Putamen (tissue), 1 donor: ENCODE data around the gene ZDHHC7.
"Not testable (repeated sequence)": the region's sequence is repeated elsewhere in the genome, so short reads cannot be mapped to it uniquely, and the experiment has no call there.

ENCODE experiments used
- DNase-seq: peaks from one replicate; pipeline ENCODE4 v3.0.0-alpha.2; 2016; ENCODE audit warnings: low spot score

Gene ZDHHC7

DNA sequence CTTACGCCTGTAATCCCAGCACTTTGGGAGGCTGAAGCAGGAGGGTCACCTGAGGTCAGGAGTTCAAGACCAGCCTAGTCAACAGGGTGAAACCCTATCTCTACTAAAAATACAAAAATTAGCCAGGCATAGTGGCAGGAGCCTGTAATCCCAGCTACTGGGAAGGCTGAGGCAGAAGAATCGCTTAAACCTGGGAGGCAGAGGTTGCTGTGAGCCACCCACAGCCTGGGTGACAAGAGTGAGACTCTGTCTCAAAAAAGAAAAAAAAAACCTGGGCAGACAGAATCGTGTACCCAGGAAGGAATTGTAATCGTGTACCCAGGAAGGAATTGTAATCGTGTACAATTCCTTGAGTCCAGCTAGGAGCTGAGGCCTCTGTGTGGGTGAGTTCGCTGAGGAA, 72.7 kb downstream of the ZDHHC7 start:
- DNase-seq, result not testable (repeated sequence)

- no peak for DNase-seq
Observed at GRCh38 chr16:84937196-84938005, 73.9 kb downstream of the ZDHHC7 start.

GRCh38 chr16:84933774-84934631, 77.3 kb downstream of the ZDHHC7 start:
- DNase-seq, result peak; percentile 58

DNA sequence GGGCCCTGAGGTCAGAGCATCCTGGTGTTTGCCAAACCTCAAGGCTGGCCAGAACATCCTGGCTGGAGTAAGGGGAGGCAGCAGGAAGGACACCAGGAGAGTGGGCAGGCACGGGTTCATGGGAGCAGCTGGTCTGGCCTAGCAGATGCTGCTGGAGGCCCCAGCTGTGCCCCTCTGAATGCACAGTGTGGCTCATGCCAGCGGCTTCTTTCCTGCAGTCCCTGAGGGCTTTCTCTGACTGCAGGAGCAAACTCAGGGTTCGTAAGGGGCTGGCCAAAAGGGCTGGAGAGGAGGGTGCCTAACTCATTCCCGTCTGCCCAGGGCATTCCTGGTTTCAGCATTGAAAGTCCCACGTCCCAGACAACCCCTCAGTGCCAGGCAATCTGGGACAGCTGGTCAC, 78.7 kb downstream of the ZDHHC7 start:
- DNase-seq, result no peak

DNA sequence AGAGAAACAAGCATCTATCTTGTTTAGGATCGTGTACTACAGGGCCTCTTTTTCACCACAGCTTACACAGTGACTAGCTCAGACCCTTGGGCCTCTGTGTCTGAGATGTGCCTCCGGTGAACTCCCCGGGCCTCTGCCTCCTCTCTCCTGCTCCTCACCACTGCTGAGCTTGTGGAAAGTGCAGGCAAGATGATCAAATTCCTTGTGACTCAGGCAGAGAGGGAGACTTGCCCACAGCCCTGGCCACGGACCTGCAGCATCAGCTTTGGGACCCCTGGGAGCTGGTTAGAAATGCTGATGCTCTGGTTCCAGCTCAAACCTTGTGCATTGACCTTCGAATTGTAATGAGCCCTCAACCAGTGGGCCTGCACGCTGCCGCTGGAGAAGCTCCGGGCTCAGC, 79.8 kb downstream of the ZDHHC7 start:
- no peak for DNase-seq

DNA sequence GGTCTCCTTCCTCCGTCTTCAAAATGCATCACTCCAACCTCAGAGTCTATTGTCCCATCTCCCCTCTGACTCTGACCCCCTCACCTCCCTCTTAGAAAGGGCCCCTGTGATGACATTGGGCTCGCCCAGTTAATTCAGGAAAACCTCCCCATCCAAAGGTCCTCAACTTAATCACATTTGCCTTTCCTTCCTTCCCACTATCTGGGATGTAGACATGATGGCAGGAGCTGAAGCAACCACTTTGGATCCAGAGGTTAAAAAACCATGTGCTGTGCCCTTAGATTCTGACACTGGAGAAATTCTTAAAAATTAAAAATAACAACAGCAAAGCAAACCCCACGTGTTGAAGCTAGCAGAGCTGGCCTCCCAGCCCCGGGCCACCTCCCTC, 80.2 kb downstream of the ZDHHC7 start:
- DNase-seq, result no peak

DNA sequence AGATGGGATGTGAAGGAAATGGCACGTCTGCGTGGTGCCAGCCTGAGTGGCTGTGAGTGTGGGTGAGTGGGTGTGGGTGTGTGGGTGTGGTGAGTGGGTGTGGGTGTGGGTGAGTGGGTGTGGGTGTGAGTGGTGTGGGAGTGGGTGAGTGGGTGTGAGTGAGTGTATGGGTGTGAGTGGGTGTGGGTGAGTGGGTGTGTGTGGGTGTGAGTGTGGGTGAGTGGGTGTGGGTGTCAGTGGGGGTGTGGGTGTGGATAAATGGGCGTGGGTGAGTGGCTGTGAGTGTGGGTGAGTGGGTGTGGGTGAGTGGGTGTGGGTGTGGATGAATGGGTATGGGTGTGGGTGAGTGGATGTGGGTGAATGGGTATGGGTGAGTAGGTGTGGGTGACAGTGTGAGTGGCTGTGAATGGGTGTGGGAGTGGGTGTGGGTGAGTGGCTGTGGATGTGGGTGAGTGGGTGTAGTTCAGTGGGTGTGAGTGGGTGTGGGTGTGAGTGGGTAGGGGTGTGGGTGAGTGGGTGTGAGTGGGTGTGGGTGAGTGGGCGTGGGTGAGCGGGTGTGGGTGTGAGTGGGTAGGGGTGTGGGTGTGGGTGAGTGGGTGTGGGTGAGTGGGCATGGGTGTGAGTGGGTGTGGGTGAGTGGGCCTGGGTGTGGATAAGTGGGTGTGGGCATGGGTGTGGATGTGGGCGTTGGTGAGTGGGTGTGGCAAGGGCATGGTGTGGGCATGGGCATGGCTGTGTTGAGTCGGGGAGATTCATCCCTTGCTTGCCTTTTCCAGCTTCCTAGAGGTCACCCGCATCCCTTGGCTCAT, 80.8 kb downstream of the ZDHHC7 start:
- no peak for DNase-seq

DNA sequence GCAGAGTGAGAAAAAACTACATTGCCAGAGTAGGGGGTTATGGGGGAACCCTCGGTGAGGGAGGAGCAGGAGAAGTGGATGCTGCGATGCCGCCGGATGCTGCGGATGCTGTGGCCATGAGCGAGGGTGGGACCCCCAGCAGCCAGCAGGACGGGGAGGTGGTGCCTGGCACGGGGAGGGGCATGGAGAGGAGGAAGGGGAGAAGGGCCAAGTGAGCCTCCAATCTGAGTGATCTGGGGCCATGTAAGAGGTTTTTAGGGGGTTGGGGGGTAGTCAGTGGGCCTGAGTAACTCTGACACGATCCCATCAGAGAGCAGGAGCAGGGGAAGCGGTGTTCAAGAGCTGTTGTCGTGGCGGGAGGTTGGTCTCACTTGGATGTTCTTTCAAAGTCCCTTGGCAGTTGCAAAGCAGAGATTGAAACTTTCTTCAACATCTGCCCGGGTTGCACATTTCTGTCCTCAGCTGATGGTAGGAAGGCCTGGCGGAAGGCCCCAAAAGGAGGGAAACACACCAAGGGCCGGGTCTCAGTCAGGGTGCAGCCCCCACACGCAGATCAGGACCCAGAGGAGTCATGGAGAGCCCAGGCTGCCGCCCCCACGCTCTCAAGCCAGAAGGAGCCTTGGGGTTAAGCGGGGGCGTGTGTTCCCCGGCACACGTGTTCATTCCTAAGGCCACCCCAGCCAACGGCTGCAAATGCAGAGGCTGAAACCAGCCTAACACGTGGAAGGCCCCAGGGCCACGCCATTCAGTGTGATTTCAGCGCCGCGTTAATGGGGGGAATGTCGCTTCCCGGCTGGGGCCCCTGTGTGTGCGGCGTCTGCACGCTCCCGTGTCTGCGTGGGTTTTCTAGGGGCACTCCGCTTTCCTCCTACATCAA, 81.7 kb downstream of the ZDHHC7 start:
- no peak for DNase-seq

GRCh38 chr16:84928679-84929420, 82.5 kb downstream of the ZDHHC7 start:
- DNase-seq, result no peak

DNA sequence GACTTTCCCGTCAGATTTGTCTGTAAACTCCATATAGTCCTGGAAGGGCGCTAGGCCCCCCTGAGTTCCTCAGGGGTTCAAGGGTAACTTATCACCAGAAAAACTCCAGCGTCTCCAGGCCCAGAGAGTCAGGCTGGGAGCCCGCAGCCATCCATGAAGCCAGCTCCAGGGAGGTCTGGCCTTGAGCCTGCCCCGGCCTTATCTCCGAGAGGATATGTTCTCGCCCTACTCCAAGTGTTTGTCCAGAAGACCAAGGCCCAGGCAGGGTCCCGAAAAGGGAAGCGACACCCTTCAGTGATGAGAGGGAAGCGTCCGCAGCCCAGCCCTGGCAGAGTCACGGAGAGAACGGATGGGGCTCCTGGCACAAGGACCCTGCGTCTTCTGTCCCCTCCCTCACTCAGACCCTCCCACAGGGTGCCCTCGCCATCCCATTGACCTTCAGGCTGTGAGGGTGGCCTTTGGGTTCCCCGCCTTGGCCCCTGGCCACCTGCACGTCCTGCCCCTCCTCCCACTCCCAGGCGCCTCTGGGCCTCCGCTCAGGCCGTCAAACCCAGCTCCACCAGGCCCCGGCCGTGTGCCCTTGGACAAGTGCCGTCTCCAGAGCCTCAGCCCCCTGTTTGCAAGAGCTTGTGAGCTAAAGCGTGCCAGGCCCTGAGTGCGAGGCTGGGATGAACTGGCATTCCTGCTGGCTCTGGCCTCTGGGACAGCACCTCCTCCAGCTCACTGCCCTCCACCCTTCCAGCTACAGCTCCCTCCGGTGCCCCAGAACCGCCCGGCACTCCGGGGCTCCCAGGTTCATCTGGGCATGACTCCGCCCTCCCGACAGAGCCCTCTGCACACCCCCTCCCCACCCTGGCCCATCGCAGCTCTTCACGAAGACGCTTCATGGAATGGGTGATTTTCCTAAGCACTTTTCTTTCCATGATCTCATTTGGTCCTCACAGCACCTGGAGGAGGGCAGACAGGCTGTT, 83.4 kb downstream of the ZDHHC7 start:
- no peak for DNase-seq

DNA sequence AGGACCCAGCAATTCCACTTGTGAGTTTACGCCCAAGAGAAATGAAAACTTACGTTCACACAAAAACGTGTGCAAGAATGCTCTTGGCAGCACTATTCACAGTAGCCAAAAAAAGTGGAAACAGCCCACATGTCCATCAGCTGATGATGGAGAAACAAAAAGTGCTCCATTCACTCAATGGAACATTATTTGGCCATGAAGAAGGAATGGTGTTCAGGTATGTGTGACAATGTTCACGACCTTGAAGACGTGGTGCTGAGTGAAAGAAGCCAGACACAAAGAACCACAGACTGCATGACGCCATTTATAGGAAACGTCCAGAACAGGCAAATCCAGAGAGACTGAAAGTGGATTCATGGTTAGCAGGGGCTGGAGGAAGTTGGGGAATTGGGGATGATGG, 84.9 kb downstream of the ZDHHC7 start:
- DNase-seq, result no peak

DNA sequence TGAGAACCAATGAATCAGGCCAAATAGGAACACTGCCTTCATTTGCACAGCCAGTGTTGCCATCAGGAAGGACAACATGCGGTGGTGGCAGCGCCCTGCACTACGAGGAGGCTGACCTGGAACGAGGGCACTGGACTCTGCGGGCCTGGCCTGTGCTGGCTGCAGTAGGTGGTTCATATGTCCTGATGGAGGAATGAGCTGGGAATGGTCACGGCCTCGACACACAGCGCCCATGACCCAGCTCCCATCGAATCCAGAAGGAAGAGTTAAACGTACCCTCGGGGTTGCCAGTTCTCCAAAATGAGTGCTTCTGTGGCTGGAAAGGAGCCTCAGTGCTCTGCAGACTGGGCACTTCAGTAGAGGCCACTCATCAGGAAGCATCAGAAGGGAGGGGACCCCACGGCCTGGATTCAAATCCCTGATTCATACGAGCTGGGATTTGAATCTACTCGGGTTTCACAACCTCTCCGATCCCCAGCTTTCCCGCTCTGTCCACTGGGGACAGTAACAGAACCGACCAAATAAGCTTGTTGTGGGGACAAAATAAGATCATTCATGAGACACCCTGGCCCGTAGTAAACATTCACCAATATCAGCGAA, 85.5 kb downstream of the ZDHHC7 start:
- DNase-seq, result no peak

- no peak for DNase-seq
Observed at GRCh38 chr16:84925092-84925772, 86.1 kb downstream of the ZDHHC7 start.

DNA sequence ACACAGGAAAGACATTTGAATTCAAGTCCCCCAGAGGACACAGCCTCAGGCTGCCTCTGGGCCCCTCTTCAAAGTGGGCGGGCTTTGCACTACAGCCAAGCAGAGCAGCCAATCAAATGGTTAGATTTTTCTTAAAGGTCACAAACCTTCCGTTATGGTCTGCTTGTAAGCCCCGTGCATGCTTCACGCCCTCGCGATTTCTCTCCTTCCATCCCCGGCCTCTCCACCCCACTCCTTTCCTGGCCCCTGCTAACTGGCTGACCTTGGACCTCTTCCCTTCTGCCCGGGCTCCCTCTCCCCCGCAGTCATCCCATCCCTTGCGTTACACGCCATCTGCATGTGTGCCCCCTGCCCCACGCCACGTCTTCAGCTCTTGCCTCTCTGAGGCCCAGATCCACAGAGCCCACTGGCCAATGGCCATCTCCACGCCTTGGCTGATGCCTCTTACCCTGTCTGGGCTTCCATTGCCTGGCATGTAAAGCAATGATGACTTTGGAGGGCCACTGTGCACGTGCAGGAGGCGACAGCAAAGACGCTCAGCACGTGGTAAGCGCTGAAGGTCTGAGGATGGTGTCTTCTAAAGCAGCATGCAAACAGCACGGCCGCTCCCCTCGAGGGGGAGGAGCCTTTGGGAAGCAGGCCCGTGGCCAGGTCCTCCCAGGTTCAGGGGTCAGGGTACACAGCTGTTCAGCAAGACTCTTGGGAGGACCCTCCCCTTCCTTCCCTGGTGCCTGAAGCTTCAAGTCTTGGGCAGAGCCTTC, 86.8 kb downstream of the ZDHHC7 start:
- DNase-seq, result no peak
